ENCODE measurements around the gene PHF21A. TPM values are rescaled to one million over a fixed set of nuclear protein-coding genes. Genes with fewer than 3 reads are reported as not detected.

The PHF21A gene
- polyA plus RNA-seq, 1 donor (not counting 4 experiments of a cell fraction or from before 2014, with no cell fraction given), result 16.1 TPM

DNA sequence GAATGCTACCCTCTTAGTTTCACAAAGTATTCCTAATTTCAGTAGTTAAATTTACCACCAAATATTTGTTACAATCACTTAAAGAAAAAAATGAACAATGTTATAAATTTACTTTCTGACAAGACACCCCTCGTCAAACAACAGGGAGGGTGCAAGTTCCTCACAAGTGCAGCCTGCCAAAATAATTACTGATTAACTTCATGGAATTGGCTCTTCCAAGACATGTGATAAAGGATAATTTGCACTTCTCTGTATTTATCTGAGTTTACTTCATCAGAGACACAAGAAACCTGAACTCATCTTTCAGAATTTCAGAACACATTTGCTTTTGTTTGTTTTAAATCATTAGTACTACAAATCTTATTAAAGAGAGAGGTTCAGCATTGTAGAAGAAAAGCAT, 132.3 kb downstream of the PHF21A start:
- Histone ChIP-seq H3K9me3 (ENCODE audit: control insufficient read depth, low read depth, low read length) (no peaks in the 10 kb centered on the region), H4K20me1 (ENCODE audit: control insufficient read depth, extremely low read depth, insufficient read depth, low read length) (no peaks in the 10 kb centered on the region), H3K9me1 (ENCODE audit: control insufficient read depth, extremely low read depth, insufficient read depth, low read length) (no peaks in the 10 kb centered on the region), H3K27ac (ENCODE audit: control insufficient read depth, insufficient read depth, low read length) (no peak overlapping the region), H3K4me2 (ENCODE audit: control insufficient read depth, extremely low read depth, insufficient read depth, low read depth, low read length) (no peak overlapping the region), H3K36me3 (ENCODE audit: control insufficient read depth in 2 of 2, extremely low read depth in 1 of 2, insufficient read depth in 2 of 2, low read length in 2 of 2) (no peaks in the 10 kb centered on the region), H2AFZ (ENCODE audit: control insufficient read depth, low read length) (no peak overlapping the region), H3K4me3 (ENCODE audit: control insufficient read depth in 2 of 3, extremely low read depth in 1 of 3, insufficient read depth in 2 of 3, low read depth in 1 of 3, low read length in 3 of 3) (no peak overlapping the region), H3K9ac (ENCODE audit: control insufficient read depth, extremely low read depth, insufficient read depth, low read length) (no peak overlapping the region), H3K27me3 (ENCODE audit: control insufficient read depth, extremely low read depth, insufficient read depth, low read length) (no peaks in the 10 kb centered on the region), H3K79me2 (ENCODE audit: control insufficient read depth, insufficient read depth, low read length) (no peaks in the 10 kb centered on the region), H3K4me1 (ENCODE audit: control insufficient read depth, extremely low read depth, insufficient read depth, low read length) (no peaks in the 10 kb centered on the region)
- TF ChIP-seq EZH2 (IDR thresholded peaks at IDR 0.05; ENCODE audit: low read length), result no peak
- TF ChIP-seq CTCF (optimal IDR thresholded peaks at IDR 0.05 in 1 of 3, IDR thresholded peaks at IDR 0.05 in 1 of 3, conservative IDR thresholded peaks at IDR 0.05 in 1 of 3; ENCODE audit: extremely low read depth in 1 of 3, insufficient read depth in 2 of 3, low read length in 3 of 3), result no peak
- DNase-seq (ENCODE audit: low read depth, low spot score) (no peak), FAIRE-seq (no peak)
- dilution Hi-C loops (cut with MboI; ENCODE audit: extremely low pct_ligation_motif_present, low sequenced_read_pairs), result no loop called here

GRCh38 chr11:45985212-45985611, 136.0 kb downstream of the PHF21A start:
- no peaks in the 10 kb centered on the region for H3K9me1 ChIP-seq (ENCODE audit: control insufficient read depth, extremely low read depth, insufficient read depth, low read length)
- H3K4me2 ChIP-seq (ENCODE audit: control insufficient read depth, extremely low read depth, insufficient read depth, low read depth, low read length), result no peak overlapping the region
- dilution Hi-C loops (cut with MboI; ENCODE audit: extremely low pct_ligation_motif_present, low sequenced_read_pairs), result no loop called here

More at GRCh38 chr11:45985212-45985611, 136.0 kb downstream of the PHF21A start:
- no peak overlapping the region for H3K9ac ChIP-seq (ENCODE audit: control insufficient read depth, extremely low read depth, insufficient read depth, low read length)
- no peaks in the 10 kb centered on the region for H3K27me3 ChIP-seq (ENCODE audit: control insufficient read depth, extremely low read depth, insufficient read depth, low read length)
- H3K9me3 ChIP-seq (ENCODE audit: control insufficient read depth, low read depth, low read length), result no peaks in the 10 kb centered on the region
- peaks cover 6% of the 10 kb centered on the region for H3K4me1 ChIP-seq (ENCODE audit: control insufficient read depth, extremely low read depth, insufficient read depth, low read length)
- H3K4me3 ChIP-seq (ENCODE audit: control insufficient read depth in 2 of 3, extremely low read depth in 1 of 3, insufficient read depth in 2 of 3, low read depth in 1 of 3, low read length in 3 of 3), result no peak overlapping the region
- H4K20me1 ChIP-seq (ENCODE audit: control insufficient read depth, extremely low read depth, insufficient read depth, low read length), result no peaks in the 10 kb centered on the region
- H3K27ac ChIP-seq (ENCODE audit: control insufficient read depth, insufficient read depth, low read length), result no peak overlapping the region
- no peaks in the 10 kb centered on the region for H3K79me2 ChIP-seq (ENCODE audit: control insufficient read depth, insufficient read depth, low read length)
- H3K36me3 ChIP-seq (ENCODE audit: control insufficient read depth in 2 of 2, extremely low read depth in 1 of 2, insufficient read depth in 2 of 2, low read length in 2 of 2), result no peaks in the 10 kb centered on the region
- H2AFZ ChIP-seq (ENCODE audit: control insufficient read depth, low read length), result no peak overlapping the region
- FAIRE-seq (no peak), DNase-seq (ENCODE audit: low read depth, low spot score) (no peak)
- TF ChIP-seq CTCF (optimal IDR thresholded peaks at IDR 0.05 in 1 of 3, IDR thresholded peaks at IDR 0.05 in 1 of 3, conservative IDR thresholded peaks at IDR 0.05 in 1 of 3; ENCODE audit: extremely low read depth in 1 of 3, insufficient read depth in 2 of 3, low read length in 3 of 3) (no peak), EZH2 (IDR thresholded peaks at IDR 0.05; ENCODE audit: low read length) (no peak)

Measured in keratinocyte (primary cell).